GM12878 (cell line): ENCODE data around the gene SYNGR3. TPM values are rescaled to one million over a fixed set of nuclear protein-coding genes. Genes with fewer than 3 reads are reported as not detected.

ENCODE experiments used
- ATAC-seq: fragments of 200-7000 bp; cut with Tn5 transposase; 3 replicates; pipeline ENCODE4 v1.9.1; 2020; ENCODE audit warnings: mild to moderate bottlenecking, moderate library complexity
- BruUV-seq: library from RNA; stranded (reverse); fragments of 400-500 nt; replicated peaks from 2 replicates; lab custom pipeline; 2021; lab: Mats Ljungman, UMichigan
- CTCF ChIA-PET: fragments of 300-600 bp; sonication (Branson Sonifier 250); formaldehyde crosslinking; extraction: SDS; loops from one replicate; lab custom pipeline; 2021; ENCODE audit warnings: inconsistent platforms; lab: Yijun Ruan, JAX
- POLR2A ChIA-PET: fragments of 350-600 bp; formaldehyde crosslinking; extraction: SDS; loops from one replicate; lab custom pipeline; 2021; ENCODE audit warnings: inconsistent platforms; lab: Charles Lee
- RAD21 ChIA-PET: fragments of 300-600 bp; sonication (Branson Sonifier 250); formaldehyde crosslinking; loops from one replicate; lab custom pipeline; 2023; ENCODE audit warnings: antibody characterized with exemption; ENCODE audit not compliant: unreplicated experiment; lab: Charles Lee
- SMC1A ChIA-PET: fragments of 300-600 bp; sonication (Branson Sonifier 250); formaldehyde crosslinking; loops from one replicate; lab custom pipeline; 2023; ENCODE audit not compliant: unreplicated experiment, uncharacterized antibody; lab: Charles Lee
- DNase-seq: peaks from one replicate; pipeline ENCODE4 v3.0.0-alpha.2; 2011; ENCODE audit warnings: low read depth, low spot score
- FAIRE-seq: peaks from 3 replicates; lab custom pipeline; 2011; peaks lifted over from hg19 to GRCh38; lab: Jason Lieb, UNC
- H2AFZ ChIP-seq: 2 replicates; pipeline ENCODE4 v1.6.0; 2011; ENCODE audit warnings: low read depth, low read length, control low read depth; ENCODE audit not compliant: control insufficient read depth
- H3K27ac ChIP-seq: 2 replicates; pipeline ENCODE4 v1.5.1; 2011; ENCODE audit warnings: control low read depth; ENCODE audit not compliant: control insufficient read depth, insufficient read depth
- H3K27me3 ChIP-seq, 2 experiments: replicated peaks in 1 of 2; 2 replicates each; pipeline versions ENCODE4 v1.6.0 to v1.6.1; 2011; ENCODE audit warnings: low read length in 1 of 2; ENCODE audit not compliant: control insufficient read depth in 2 of 2, insufficient read depth in 2 of 2
- H3K36me3 ChIP-seq, 2 experiments: 2 replicates each; pipeline ENCODE4 v1.5.1; 2011; ENCODE audit warnings: low read length in 1 of 2; ENCODE audit not compliant: control insufficient read depth in 2 of 2, insufficient read depth in 2 of 2
- H3K4me1 ChIP-seq: 2 replicates; pipeline ENCODE4 v1.6.1; 2011; ENCODE audit warnings: mild to moderate bottlenecking, low read length, moderate library complexity, mixed read lengths; ENCODE audit not compliant: control insufficient read depth, insufficient read depth
- H3K4me2 ChIP-seq: 2 replicates; pipeline ENCODE4 v1.6.0; 2011; ENCODE audit warnings: control low read depth; ENCODE audit not compliant: control insufficient read depth, insufficient read depth
- H3K4me3 ChIP-seq: fragments of 200-600 bp; sonication (generic); 2 replicates; pipeline ENCODE4 v1.5.1; 2016
- H3K79me2 ChIP-seq: 2 replicates; pipeline ENCODE4 v1.6.0; 2011; ENCODE audit warnings: low read length; ENCODE audit not compliant: control insufficient read depth, insufficient read depth
- H3K9ac ChIP-seq: 2 replicates; pipeline ENCODE4 v1.8.0; 2011; ENCODE audit warnings: low read length, control low read depth, mixed read lengths; ENCODE audit not compliant: control insufficient read depth, insufficient read depth
- H3K9me3 ChIP-seq: replicated peaks from 3 replicates; pipeline ENCODE4 v1.5.1; 2011; ENCODE audit warnings: mild to moderate bottlenecking, low read length; ENCODE audit not compliant: control insufficient read depth, insufficient read depth
- H4K20me1 ChIP-seq: 2 replicates; pipeline ENCODE4 v1.6.0; 2011; ENCODE audit not compliant: control insufficient read depth, insufficient read depth
- BMI1 ChIP-seq: fragments of 450-650 bp; IDR thresholded peaks from 2 replicates; pipeline ENCODE4 v1.6.1; 2016; ENCODE audit warnings: mild to moderate bottlenecking, moderate library complexity, borderline replicate concordance
- CBX3 ChIP-seq: fragments of 200-600 bp; sonication (generic); IDR thresholded peaks from 2 replicates; pipeline ENCODE4 v1.6.1; 2016; ENCODE audit warnings: low read depth, borderline replicate concordance
- HDAC6 ChIP-seq: fragments of 200-600 bp; sonication (generic); IDR thresholded peaks from one replicate; pipeline ENCODE4 v1.8.0; 2017; ENCODE audit warnings: antibody characterized with exemption; ENCODE audit not compliant: unreplicated experiment
- NFIC ChIP-seq: IDR thresholded peaks from 2 replicates; pipeline ENCODE4 v1.6.1; 2012; ENCODE audit warnings: low read depth, mild to moderate bottlenecking, inconsistent platforms, low read length, moderate library complexity
- NR2F1 ChIP-seq: fragments of 450-650 bp; conservative IDR thresholded peaks from 2 replicates; pipeline ENCODE4 v1.6.1; 2017; ENCODE audit warnings: mild to moderate bottlenecking
- RELB ChIP-seq: fragments of 450-650 bp; IDR thresholded peaks from 2 replicates; pipeline ENCODE4 v1.6.1; 2017; ENCODE audit warnings: low read depth, mild to moderate bottlenecking, moderate library complexity
- TCF12 ChIP-seq: IDR thresholded peaks from 2 replicates; pipeline ENCODE4 v1.6.1; 2011; ENCODE audit warnings: low read depth, mild to moderate bottlenecking, low read length
- WGBS: methylation state at CpG from one replicate; pipeline ENCODE4 v1.1.6; 2016; ENCODE audit warnings: low lambda C conversion rate; ENCODE audit not compliant: insufficient replicate concordance, insufficient coverage; ENCODE audit errors: missing lambda C conversion rate; 5-methylcytosine and 5-hydroxymethylcytosine counted together
- in situ Hi-C: fragments of 300-500 bp; cut with MboI; formaldehyde crosslinking; loops from 9 replicates; pipeline ENCODE4 v1.14.3; 2018; ENCODE audit warnings: mixed read lengths
- intact Hi-C: fragments of 100-400 bp; cut with micrococcal nuclease; formaldehyde crosslinking; loops from one replicate; pipeline ENCODE4 v1.14.2; 2022; ENCODE audit not compliant: unreplicated experiment
- polyA plus RNA-seq, 11 experiments: library from polyadenylated mRNA; depleted of rRNA in 4 of 11; unstranded in 6 of 11; stranded (reverse) in 5 of 11; fragments of >200 nt; fragmentation: Nextera tagmentation in 4 of 11; fragmentation: Illumina TruSeq in 1 of 11; extraction: Ambion mirVana in 4 of 11; extraction: Trizol in 1 of 11; gene quantifications; 1 replicate in 1 of 11; 2 replicates in 10 of 11; pipeline versions ENCODE4 v1.2.1 to v1.2.3, GENCODE V29; 2011 to 2016; ENCODE audit warnings: inconsistent platforms in 2 of 11, missing spikeins in 2 of 11, low read depth in 1 of 11
- total RNA-seq, 4 experiments: library from RNA; depleted of rRNA in 3 of 4; stranded (reverse); fragments of >200 nt in 3 of 4; fragmentation: Illumina TruSeq in 1 of 4; extraction: Trizol in 1 of 4; gene quantifications; 2 replicates each; pipeline versions ENCODE4 v1.2.1 to v1.2.3, GENCODE V29; 2013 to 2021
- TF ChIP-seq, protein P1 (sequence below): IDR thresholded peaks from 2 replicates; pipeline ENCODE4 v1.6.1; 2011; ENCODE audit warnings: borderline replicate concordance, low read depth, mild to moderate bottlenecking, moderate library complexity, mixed read lengths, low read length; ENCODE audit not compliant: insufficient read depth; ENCODE audit errors: extremely low read length

The SYNGR3 gene
- total and polyA plus RNA-seq, 10 of the 15 experiments (the other 5 are each of a cell fraction or from before 2014, with no cell fraction given), result 1.2 to 18.1 (median 6.6) TPM

DNA sequence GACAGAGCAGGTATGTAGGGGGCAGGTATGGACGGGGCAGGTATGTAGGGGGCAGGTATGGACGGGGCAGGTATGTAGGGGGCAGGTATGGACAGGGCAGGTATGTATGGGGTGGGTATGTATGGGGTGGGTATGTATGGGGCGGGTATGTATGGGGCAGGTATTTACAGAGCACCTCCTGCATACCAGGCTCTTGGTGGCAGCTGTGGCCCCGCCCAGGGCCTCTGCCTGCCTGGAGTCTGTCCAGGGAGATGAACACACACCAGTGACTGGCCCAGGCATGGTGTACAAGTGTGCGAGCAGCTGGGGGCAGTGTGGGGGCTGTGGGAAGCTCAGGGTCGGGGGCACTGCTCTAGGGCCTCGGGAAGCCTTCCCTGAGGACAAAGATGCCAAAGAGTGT is 39.7 kb upstream of the SYNGR3 start (continued):
- TF ChIP-seq RELB, result no peak
- TF ChIP-seq, all 136 proteins: peak for 0

GRCh38 chr16:1950559-1950958 is 39.2 kb upstream of the SYNGR3 start:
- H3K36me3 ChIP-seq, result no peaks in the 10 kb centered on the region
- no peak overlapping the region for H3K4me3 ChIP-seq
- no peaks in the 10 kb centered on the region for H3K79me2 ChIP-seq
- no peak overlapping the region for H2AFZ ChIP-seq
- BruUV-seq, result no TSS peak
- DNase-seq (no peak), ATAC-seq (no peak), FAIRE-seq (no peak)
- TF ChIP-seq NR2F1 (no peak), BMI1 (no peak), NFIC (no peak), CBX3 (no peak), HDAC6 (no peak), TCF12 (no peak)
- TF ChIP-seq, protein P1, sequence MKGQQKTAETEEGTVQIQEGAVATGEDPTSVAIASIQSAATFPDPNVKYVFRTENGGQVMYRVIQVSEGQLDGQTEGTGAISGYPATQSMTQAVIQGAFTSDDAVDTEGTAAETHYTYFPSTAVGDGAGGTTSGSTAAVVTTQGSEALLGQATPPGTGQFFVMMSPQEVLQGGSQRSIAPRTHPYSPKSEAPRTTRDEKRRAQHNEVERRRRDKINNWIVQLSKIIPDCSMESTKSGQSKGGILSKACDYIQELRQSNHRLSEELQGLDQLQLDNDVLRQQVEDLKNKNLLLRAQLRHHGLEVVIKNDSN, result no peak
- no peaks in the 10 kb centered on the region for H3K9me3 ChIP-seq
- no peak overlapping the region for H3K9ac ChIP-seq
- CTCF ChIA-PET, result no interaction called here
- H3K27ac ChIP-seq, result no peak overlapping the region
- in situ Hi-C loops (no loop called here), intact Hi-C loops (no loop called here)
- WGBS, result 69% methylated on average over 19 of the region's 19 CpGs
- SMC1A ChIA-PET, result interaction anchor here (0.7 kb wide), 1 partner anchor 21 kb away, joined by 3 read pairs; the partner anchor contains the start of gene TBL3
- RAD21 ChIA-PET, result no interaction called here
- POLR2A ChIA-PET, result interaction anchor here (1.0 kb wide), 1 partner anchor 14 kb away, joined by 3 read pairs; the partner anchor contains the start of gene RPS2
- H3K4me2 ChIP-seq, result no peak overlapping the region
- no peaks in the 10 kb centered on the region for H3K4me1 ChIP-seq
- no peaks in the 10 kb centered on the region for H4K20me1 ChIP-seq
- no peaks in the 10 kb centered on the region; a peak in 1 of 4 replicates for H3K27me3 ChIP-seq
